Skeletal muscle satellite cell (primary cell): ENCODE results near the gene NR1I3. TPM values are rescaled to one million over a fixed set of nuclear protein-coding genes. Genes with fewer than 3 reads are reported as not detected.

ENCODE experiments used
- H3K27me3 ChIP-seq: 2 replicates; pipeline ENCODE4 v1.7.0; 2013; ENCODE audit warnings: low read length; ENCODE audit not compliant: control insufficient read depth, insufficient read depth
- H3K36me3 ChIP-seq: 2 replicates; pipeline ENCODE4 v1.7.0; 2013; ENCODE audit warnings: mild to moderate bottlenecking, control low read depth, low read length; ENCODE audit not compliant: insufficient read depth
- H3K4me1 ChIP-seq: 2 replicates; pipeline ENCODE4 v1.7.0; 2013; ENCODE audit warnings: low read length; ENCODE audit not compliant: control insufficient read depth, insufficient read depth
- H3K4me2 ChIP-seq: 2 replicates; pipeline ENCODE4 v1.7.0; 2013; ENCODE audit warnings: mild to moderate bottlenecking, low read length
- H3K4me3 ChIP-seq: 2 replicates; pipeline ENCODE4 v1.7.0; 2013; ENCODE audit warnings: low read length
- H3K9ac ChIP-seq: 2 replicates; pipeline ENCODE4 v1.7.0; 2013; ENCODE audit warnings: mild to moderate bottlenecking, low read depth, low read length, moderate library complexity
- H3K9me3 ChIP-seq: replicated peaks from 2 replicates; pipeline ENCODE4 v1.7.0; 2013; ENCODE audit warnings: mild to moderate bottlenecking, control low read depth, low read length
- total RNA-seq: library from RNA; depleted of rRNA; stranded (reverse); fragments of >200 nt; gene quantifications from 2 replicates; pipeline ENCODE4 v1.2.3, GENCODE V29; 2012; rRNA removed

The NR1I3 gene
- not detected in 2 replicates for total RNA-seq

- no peaks in the 10 kb centered on the region for H3K36me3 ChIP-seq
- H3K27me3 ChIP-seq = peaks cover 23% of the 10 kb centered on the region
- H3K4me1 ChIP-seq = no peaks in the 10 kb centered on the region
- H3K4me2 ChIP-seq = no peak within 1 kb of the TSS
- no peak within 1 kb of the TSS for H3K9ac ChIP-seq
- no peak within 1 kb of the TSS for H3K4me3 ChIP-seq
- no peaks in the 10 kb centered on the region for H3K9me3 ChIP-seq
Measured at GRCh38 chr1:161238039-161238473, at the start of gene NR1I3. TSS of gene NR1I3 (minus strand) at chr1:161238203. CDS start at chr1:161236565, 1,638 bp downstream.

GRCh38 chr1:161287482-161288054 is 49.6 kb upstream of the NR1I3 start:
- H3K4me1 ChIP-seq = no peaks in the 10 kb centered on the region
- no peak overlapping the region for H3K9ac ChIP-seq
- no peak overlapping the region for H3K4me2 ChIP-seq
- no peak overlapping the region for H3K4me3 ChIP-seq
- no peaks in the 10 kb centered on the region for H3K36me3 ChIP-seq
- peaks cover 42% of the 10 kb centered on the region for H3K27me3 ChIP-seq
- no peaks in the 10 kb centered on the region for H3K9me3 ChIP-seq

GRCh38 chr1:161285521-161285920 is 47.5 kb upstream of the NR1I3 start:
- Histone ChIP-seq H3K9me3 (no peaks in the 10 kb centered on the region), H3K4me1 (no peaks in the 10 kb centered on the region), H3K4me3 (no peak overlapping the region), H3K36me3 (no peaks in the 10 kb centered on the region), H3K9ac (no peak overlapping the region), H3K27me3 (peaks cover 45% of the 10 kb centered on the region), H3K4me2 (no peak overlapping the region)

GRCh38 chr1:161285113-161285512 is 47.1 kb upstream of the NR1I3 start:
- Histone ChIP-seq H3K4me2 (no peak overlapping the region), H3K9me3 (no peaks in the 10 kb centered on the region), H3K4me3 (no peak overlapping the region), H3K36me3 (no peaks in the 10 kb centered on the region), H3K4me1 (no peaks in the 10 kb centered on the region), H3K27me3 (peaks cover 49% of the 10 kb centered on the region), H3K9ac (no peak overlapping the region)

- H3K27me3 ChIP-seq = peaks cover 66% of the 10 kb centered on the region
- no peaks in the 10 kb centered on the region for H3K36me3 ChIP-seq
- no peak overlapping the region for H3K4me2 ChIP-seq
- no peaks in the 10 kb centered on the region for H3K4me1 ChIP-seq
- no peaks in the 10 kb centered on the region for H3K9me3 ChIP-seq
- no peak overlapping the region for H3K9ac ChIP-seq
- no peak overlapping the region for H3K4me3 ChIP-seq
Measured at GRCh38 chr1:161282991-161283390, 45.0 kb upstream of the NR1I3 start.

- Histone ChIP-seq H3K9me3 (no peaks in the 10 kb centered on the region), H3K4me2 (no peak overlapping the region), H3K36me3 (no peaks in the 10 kb centered on the region), H3K4me3 (no peak overlapping the region), H3K27me3 (peaks cover 70% of the 10 kb centered on the region), H3K4me1 (no peaks in the 10 kb centered on the region), H3K9ac (no peak overlapping the region)
Measured at GRCh38 chr1:161274874-161275273, 36.9 kb upstream of the NR1I3 start.

- no peak overlapping the region for H3K4me3 ChIP-seq
- peaks cover 57% of the 10 kb centered on the region for H3K27me3 ChIP-seq
- no peak overlapping the region for H3K4me2 ChIP-seq
- no peak overlapping the region for H3K9ac ChIP-seq
- H3K36me3 ChIP-seq = no peaks in the 10 kb centered on the region
- H3K4me1 ChIP-seq = no peaks in the 10 kb centered on the region
- no peaks in the 10 kb centered on the region for H3K9me3 ChIP-seq
Measured at GRCh38 chr1:161273402-161273801, 35.4 kb upstream of the NR1I3 start.

- Histone ChIP-seq H3K27me3 (peaks cover 26% of the 10 kb centered on the region), H3K9ac (no peak overlapping the region), H3K9me3 (no peaks in the 10 kb centered on the region), H3K4me1 (peaks cover 8% of the 10 kb centered on the region), H3K36me3 (no peaks in the 10 kb centered on the region), H3K4me3 (no peak overlapping the region), H3K4me2 (no peak overlapping the region)
Measured at GRCh38 chr1:161267321-161267720, 29.3 kb upstream of the NR1I3 start.

GRCh38 chr1:161266836-161267235 is 28.8 kb upstream of the NR1I3 start:
- no peak overlapping the region for H3K9ac ChIP-seq
- peaks cover 28% of the 10 kb centered on the region for H3K27me3 ChIP-seq
- H3K4me1 ChIP-seq = peaks cover 8% of the 10 kb centered on the region
- no peaks in the 10 kb centered on the region for H3K36me3 ChIP-seq
- H3K9me3 ChIP-seq = no peaks in the 10 kb centered on the region
- H3K4me3 ChIP-seq = no peak overlapping the region
- H3K4me2 ChIP-seq = no peak overlapping the region

- no peaks in the 10 kb centered on the region for H3K9me3 ChIP-seq
- H3K27me3 ChIP-seq = peaks cover 33% of the 10 kb centered on the region
- no peak overlapping the region for H3K4me2 ChIP-seq
- H3K4me3 ChIP-seq = no peak overlapping the region
- no peaks in the 10 kb centered on the region for H3K36me3 ChIP-seq
- no peak overlapping the region for H3K9ac ChIP-seq
- peaks cover 8% of the 10 kb centered on the region for H3K4me1 ChIP-seq
Measured at GRCh38 chr1:161266202-161266601, 28.2 kb upstream of the NR1I3 start.

GRCh38 chr1:161265305-161265704 is 27.3 kb upstream of the NR1I3 start:
- peaks cover 8% of the 10 kb centered on the region for H3K4me1 ChIP-seq
- H3K27me3 ChIP-seq = peaks cover 35% of the 10 kb centered on the region

More at GRCh38 chr1:161265305-161265704, 27.3 kb upstream of the NR1I3 start:
- Histone ChIP-seq H3K36me3 (no peaks in the 10 kb centered on the region), H3K9me3 (no peaks in the 10 kb centered on the region), H3K4me2 (no peak overlapping the region), H3K9ac (no peak overlapping the region), H3K4me3 (no peak overlapping the region)
